ENCODE measurements around the gene PSMD1.

DNA sequence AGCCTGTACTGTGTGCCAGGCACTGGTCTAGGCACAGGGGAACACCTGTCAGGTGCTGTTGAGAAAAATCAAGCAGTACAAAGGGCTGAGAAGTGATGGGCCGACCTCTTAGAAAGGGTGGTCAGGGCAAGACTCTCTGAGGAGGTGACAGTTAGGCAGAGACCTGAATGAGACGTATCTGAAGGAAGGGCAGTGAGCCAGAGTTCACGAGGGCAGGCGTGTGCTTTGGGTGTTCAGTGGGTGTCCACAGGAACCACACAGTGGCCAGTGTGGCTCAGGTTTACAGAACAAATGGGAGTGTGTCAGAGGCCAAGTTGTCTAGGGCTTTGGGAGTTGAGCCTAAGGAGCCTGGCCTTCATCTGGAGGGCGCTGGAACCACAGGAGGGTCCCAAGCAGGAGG, 147.9 kb downstream of the PSMD1 start:
- TF ChIP-seq CTCF (IDR thresholded peaks at IDR 0.05; ENCODE audit: insufficient read depth, low read length, poor library complexity, severe bottlenecking) (no peak), EZH2phosphoT487 (conservative IDR thresholded peaks at IDR 0.05; ENCODE audit: low read length) (no peak)
